Type B pancreatic cell (in vitro differentiated cells): ENCODE measurements around the gene NOTUM. TPM values are rescaled to one million over a fixed set of nuclear protein-coding genes. Genes with fewer than 3 reads are reported as not detected.

Experiments
- DNase-seq: peaks from one replicate; pipeline ENCODE4 v3.0.0; 2021; ENCODE audit warnings: mixed read lengths; ENCODE audit not compliant: unreplicated experiment; ENCODE audit errors: extremely low spot score
- H3K27ac Mint-ChIP-seq: 2 replicates; pipeline ENCODE4 v1.8.0; 2021; ENCODE audit warnings: mild to moderate bottlenecking, mixed read lengths
- H3K27me3 Mint-ChIP-seq: 2 replicates; pipeline ENCODE4 v1.8.0; 2021; ENCODE audit warnings: mixed read lengths
- H3K36me3 Mint-ChIP-seq: 2 replicates; pipeline ENCODE4 v1.8.0; 2021; ENCODE audit warnings: mixed read lengths
- H3K4me1 Mint-ChIP-seq: one replicate; pipeline ENCODE4 v1.8.0; 2021; ENCODE audit warnings: mixed read lengths; ENCODE audit not compliant: unreplicated experiment
- H3K4me3 Mint-ChIP-seq: 2 replicates; pipeline ENCODE4 v1.8.0; 2021; ENCODE audit warnings: mild to moderate bottlenecking, mixed read lengths
- H3K9me3 Mint-ChIP-seq: 2 replicates; pipeline ENCODE4 v1.8.0; 2021; ENCODE audit warnings: mixed read lengths
- total RNA-seq: library from RNA; stranded (reverse); gene quantifications from 2 replicates; pipeline ENCODE4 v1.2.1, GENCODE V29; 2021; ENCODE audit warnings: low replicate concordance
- TF ChIP-seq, protein P1 (sequence below): fragments of 200-600 bp; sonication (generic); conservative IDR thresholded peaks from 2 replicates; pipeline ENCODE4 v1.5.0; 2021; ENCODE audit warnings: antibody characterized with exemption, mild to moderate bottlenecking

Gene NOTUM
- total RNA-seq, 1 donor from 2014 or later, result 3.2 TPM

DNA sequence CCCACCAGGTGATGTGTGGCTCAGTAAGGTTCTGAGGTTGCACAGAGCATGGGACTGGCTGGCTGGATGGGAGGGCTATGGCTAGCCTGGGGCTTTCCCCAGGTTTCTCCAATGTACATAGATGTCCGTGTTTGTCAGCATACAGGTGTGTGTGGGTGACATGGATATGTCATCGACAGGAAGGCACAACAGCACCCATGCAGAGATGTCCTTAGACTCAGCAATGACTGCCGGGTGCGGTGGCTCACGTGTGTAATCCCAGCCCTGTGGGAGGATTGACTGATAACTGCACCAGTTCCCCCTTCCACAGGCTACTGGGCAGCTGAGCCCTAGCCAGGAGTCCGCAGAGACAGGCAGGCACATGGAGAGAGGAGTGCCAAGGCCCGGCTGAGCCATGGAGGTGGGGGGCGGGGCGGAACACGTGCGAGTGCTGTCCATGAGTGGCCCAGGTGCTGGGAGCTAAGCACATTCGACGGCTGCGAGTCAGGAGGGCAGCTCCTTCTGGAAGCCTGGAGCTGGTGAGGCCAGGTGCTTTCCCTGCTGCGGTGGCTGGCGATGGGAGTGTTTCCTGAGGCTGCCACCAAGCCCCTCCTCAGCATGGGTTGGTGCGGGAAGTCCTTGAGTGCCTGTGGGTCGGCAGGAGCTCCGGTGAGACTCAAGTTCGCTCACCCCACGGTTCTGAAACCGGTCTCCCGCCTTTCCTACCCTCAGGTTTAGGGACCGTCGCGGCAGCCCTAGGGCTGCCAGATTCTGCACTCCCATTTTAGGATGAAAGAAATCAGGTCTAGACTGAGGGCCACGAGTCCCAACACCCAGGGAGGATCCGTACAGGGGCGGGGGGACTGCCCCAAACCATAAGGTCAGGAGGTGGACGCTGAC, 15.6 kb upstream of the NOTUM start:
- TF ChIP-seq, protein P1, sequence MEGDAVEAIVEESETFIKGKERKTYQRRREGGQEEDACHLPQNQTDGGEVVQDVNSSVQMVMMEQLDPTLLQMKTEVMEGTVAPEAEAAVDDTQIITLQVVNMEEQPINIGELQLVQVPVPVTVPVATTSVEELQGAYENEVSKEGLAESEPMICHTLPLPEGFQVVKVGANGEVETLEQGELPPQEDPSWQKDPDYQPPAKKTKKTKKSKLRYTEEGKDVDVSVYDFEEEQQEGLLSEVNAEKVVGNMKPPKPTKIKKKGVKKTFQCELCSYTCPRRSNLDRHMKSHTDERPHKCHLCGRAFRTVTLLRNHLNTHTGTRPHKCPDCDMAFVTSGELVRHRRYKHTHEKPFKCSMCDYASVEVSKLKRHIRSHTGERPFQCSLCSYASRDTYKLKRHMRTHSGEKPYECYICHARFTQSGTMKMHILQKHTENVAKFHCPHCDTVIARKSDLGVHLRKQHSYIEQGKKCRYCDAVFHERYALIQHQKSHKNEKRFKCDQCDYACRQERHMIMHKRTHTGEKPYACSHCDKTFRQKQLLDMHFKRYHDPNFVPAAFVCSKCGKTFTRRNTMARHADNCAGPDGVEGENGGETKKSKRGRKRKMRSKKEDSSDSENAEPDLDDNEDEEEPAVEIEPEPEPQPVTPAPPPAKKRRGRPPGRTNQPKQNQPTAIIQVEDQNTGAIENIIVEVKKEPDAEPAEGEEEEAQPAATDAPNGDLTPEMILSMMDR, result no peak
- DNase-seq, result no peak
- no peaks in the 10 kb centered on the region for H3K9me3 Mint-ChIP-seq
- no peaks in the 10 kb centered on the region for H3K4me1 Mint-ChIP-seq
- H3K36me3 Mint-ChIP-seq, result peaks cover 3% of the 10 kb centered on the region
- H3K4me3 Mint-ChIP-seq, result peak overlapping the region; percentile 95
- H3K27me3 Mint-ChIP-seq, result no peaks in the 10 kb centered on the region
- H3K27ac Mint-ChIP-seq, result peak overlapping the region; percentile 94

DNA sequence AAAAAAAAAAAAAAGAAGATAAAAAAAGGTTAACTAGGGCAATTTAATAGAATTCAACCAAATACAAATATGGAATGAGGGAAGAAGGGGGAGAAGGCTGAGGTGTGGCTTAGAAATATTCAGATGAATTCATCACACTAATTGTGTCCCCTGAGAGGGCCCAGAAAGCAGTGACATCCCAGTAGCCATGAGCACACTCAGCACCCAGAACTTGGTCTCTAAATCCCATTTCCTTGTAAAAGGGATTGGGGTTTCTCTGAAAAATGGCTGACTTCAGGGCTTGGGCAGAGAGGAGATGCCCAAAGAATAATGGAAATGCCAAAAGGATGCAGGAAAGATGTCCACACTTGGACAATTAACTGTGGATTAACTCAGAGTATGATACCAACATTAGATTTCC, 12.4 kb upstream of the NOTUM start:
- DNase-seq, result no peak
- H3K36me3 Mint-ChIP-seq, result no peaks in the 10 kb centered on the region
- TF ChIP-seq, protein P1, result no peak
- no peak overlapping the region for H3K27ac Mint-ChIP-seq
- H3K9me3 Mint-ChIP-seq, result no peaks in the 10 kb centered on the region
- no peaks in the 10 kb centered on the region for H3K27me3 Mint-ChIP-seq
- peaks cover 2% of the 10 kb centered on the region for H3K4me1 Mint-ChIP-seq
- H3K4me3 Mint-ChIP-seq, result no peak overlapping the region

GRCh38 chr17:81968850-81969812, 8.1 kb upstream of the NOTUM start:
- Mint-ChIP-seq H3K36me3 (no peaks in the 10 kb centered on the region), H3K4me3 (no peak overlapping the region), H3K27ac (no peak overlapping the region), H3K27me3 (peaks cover 11% of the 10 kb centered on the region), H3K9me3 (no peaks in the 10 kb centered on the region), H3K4me1 (peaks cover 14% of the 10 kb centered on the region)
- TF ChIP-seq, protein P1, result no peak
- no peak for DNase-seq

DNA sequence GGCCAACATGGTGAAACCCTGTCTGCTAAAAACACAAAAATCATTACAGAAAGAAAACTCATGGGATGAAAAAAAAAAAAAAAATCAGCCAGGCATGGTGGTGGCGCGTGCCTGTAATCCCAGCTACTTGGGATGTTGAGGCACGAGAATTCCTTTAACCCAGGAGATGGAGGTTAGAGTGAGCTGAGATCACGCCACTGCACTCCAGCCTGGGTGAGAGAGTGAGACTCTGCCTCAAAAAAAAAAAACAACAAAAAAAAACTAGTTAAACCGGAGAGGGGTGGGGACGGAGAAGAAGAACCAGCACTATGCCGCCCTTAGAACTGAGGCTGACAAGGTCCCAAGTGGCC, 7.4 kb upstream of the NOTUM start:
- TF ChIP-seq, protein P1, result no peak
- no peaks in the 10 kb centered on the region for H3K36me3 Mint-ChIP-seq
- DNase-seq, result no peak
- peak overlapping the region; percentile 75 for H3K27ac Mint-ChIP-seq
- peaks cover 14% of the 10 kb centered on the region for H3K4me1 Mint-ChIP-seq
- H3K9me3 Mint-ChIP-seq, result no peaks in the 10 kb centered on the region
- peak overlapping the region; percentile 72 for H3K4me3 Mint-ChIP-seq
- peaks cover 19% of the 10 kb centered on the region for H3K27me3 Mint-ChIP-seq

GRCh38 chr17:81967533-81968395, 6.8 kb upstream of the NOTUM start:
- Mint-ChIP-seq H3K27ac (peak overlapping the region; percentile 75), H3K27me3 (peaks cover 25% of the 10 kb centered on the region), H3K4me3 (peak overlapping the region; percentile 72), H3K4me1 (peaks cover 14% of the 10 kb centered on the region), H3K36me3 (no peaks in the 10 kb centered on the region), H3K9me3 (no peaks in the 10 kb centered on the region)
- TF ChIP-seq, protein P1, result no peak
- no peak for DNase-seq
